GM21576 (cell line): ENCODE results near the gene MYL6.

ENCODE experiments used
- ATAC-seq: cut with Tn5 transposase; IDR thresholded peaks from one replicate; pipeline ENCODE4 v1.9.1; 2021; ENCODE audit warnings: mild to moderate bottlenecking, moderate library complexity; ENCODE audit not compliant: unreplicated experiment

The MYL6 gene

GRCh38 chr12:56129206-56129941, 28.8 kb upstream of the MYL6 start:
- no peak for ATAC-seq

- no peak for ATAC-seq
Observed at GRCh38 chr12:56129942-56130495, 28.1 kb upstream of the MYL6 start.

- no peak for ATAC-seq
Observed at GRCh38 chr12:56130876-56131275, 27.3 kb upstream of the MYL6 start.

GRCh38 chr12:56134897-56135296, 23.3 kb upstream of the MYL6 start:
- ATAC-seq = no peak

GRCh38 chr12:56137853-56138571, 20.1 kb upstream of the MYL6 start:
- no peak for ATAC-seq

- ATAC-seq = no peak
Observed at GRCh38 chr12:56141946-56142784, 16.0 kb upstream of the MYL6 start.

- no peak for ATAC-seq
Observed at GRCh38 chr12:56143217-56143616, 14.9 kb upstream of the MYL6 start.

- no peak for ATAC-seq
Observed at GRCh38 chr12:56143870-56144269, 14.3 kb upstream of the MYL6 start.

GRCh38 chr12:56145217-56145616, 12.9 kb upstream of the MYL6 start:
- no peak for ATAC-seq

GRCh38 chr12:56146492-56147460, 11.4 kb upstream of the MYL6 start:
- no peak for ATAC-seq

GRCh38 chr12:56150563-56150962, 7.6 kb upstream of the MYL6 start:
- no peak for ATAC-seq

GRCh38 chr12:56151672-56152131, 6.5 kb upstream of the MYL6 start:
- peak; percentile 45 for ATAC-seq

GRCh38 chr12:56152132-56152755, 5.9 kb upstream of the MYL6 start, which contains the start of gene MYL6B:
MYL6B (plus strand) TSS chr12:56152587; CDS start chr12:56153919, 1,332 bp downstream.
- ATAC-seq = peak; percentile 86

- ATAC-seq = no peak
Observed at GRCh38 chr12:56152756-56153677, 5.1 kb upstream of the MYL6 start.

GRCh38 chr12:56153678-56154065, 4.5 kb upstream of the MYL6 start:
- no peak for ATAC-seq

GRCh38 chr12:56154246-56154771, 3.9 kb upstream of the MYL6 start:
- no peak for ATAC-seq

GRCh38 chr12:56154818-56155217, 3.3 kb upstream of the MYL6 start:
- ATAC-seq = no peak

GRCh38 chr12:56155256-56155845, 2.8 kb upstream of the MYL6 start:
- no peak for ATAC-seq
